ENCODE data around the gene DLG1. TPM values are rescaled to one million over a fixed set of nuclear protein-coding genes. Genes with fewer than 3 reads are reported as not detected.

The DLG1 gene
- total and polyA plus RNA-seq, 4 donors = 12.7 to 51.2 (median 22.3) TPM

- peaks cover 0 to 2% (median 0%) of the 10 kb centered on the region in 4 donors for H3K9me3 ChIP-seq (ENCODE audit: control insufficient read depth in 4 of 4, low read length in 3 of 4)
- peaks cover 0 to 50% (median 31%) of the 10 kb centered on the region in 4 donors for H3K36me3 ChIP-seq (ENCODE audit: control insufficient read depth in 4 of 4, insufficient read depth in 3 of 4, low read depth in 1 of 4, low read length in 3 of 4)
- H3K4me1 ChIP-seq (ENCODE audit: control insufficient read depth in 4 of 4, insufficient read depth in 4 of 4, low read length in 3 of 4) = no peaks in the 10 kb centered on the region
- WGBS = 100% methylated on average over 2 of the region's 2 CpGs
- no peak overlapping the region for H3K4me3 ChIP-seq (ENCODE audit: low read depth in 1 of 3, low read length in 3 of 3)
- no peak for DNase-seq (ENCODE audit: low spot score)
- H3K9ac ChIP-seq (ENCODE audit: low read depth in 1 of 2, low read length in 2 of 2) = no peak overlapping the region
- no peak overlapping the region for H3K27ac ChIP-seq (ENCODE audit: low read depth in 1 of 2, low read length in 2 of 2)
- no peaks in the 10 kb centered on the region for H3K27me3 ChIP-seq (ENCODE audit: control insufficient read depth in 4 of 4, insufficient read depth in 4 of 4, low read length in 3 of 4)
- TF ChIP-seq GABPA (IDR thresholded peaks at IDR 0.05 in 1 of 2, conservative IDR thresholded peaks at IDR 0.05 in 1 of 2) (no peak), NR2F2 (IDR thresholded peaks at IDR 0.05) (no peak), RXRA (IDR thresholded peaks at IDR 0.05) (no peak), TAF1 (conservative IDR thresholded peaks at IDR 0.05) (no peak), FOXA2 (IDR thresholded peaks at IDR 0.05) (no peak), YY1 (IDR thresholded peaks at IDR 0.05) (no peak), ZBTB33 (IDR thresholded peaks at IDR 0.05) (no peak), MAX (IDR thresholded peaks at IDR 0.05) (no peak), FOXA1 (IDR thresholded peaks at IDR 0.05) (no peak), REST (IDR thresholded peaks at IDR 0.05) (no peak), JUND (IDR thresholded peaks at IDR 0.05) (no peak), RAD21 (IDR thresholded peaks at IDR 0.05) (no peak), ATF3 (IDR thresholded peaks at IDR 0.05) (no peak), HNF4A (conservative IDR thresholded peaks at IDR 0.05) (no peak), CTCF (IDR thresholded peaks at IDR 0.05; ENCODE audit: low read depth, low read length, missing input control) (no peak), HNF4G (IDR thresholded peaks at IDR 0.05) (no peak), EGR1 (IDR thresholded peaks at IDR 0.05; ENCODE audit: low read depth in 2 of 2) (no peak), SP1 (IDR thresholded peaks at IDR 0.05) (no peak)
Observed at GRCh38 chr3:197132916-197133530, 165.4 kb downstream of the DLG1 start.

Data from liver (tissue), 9 donors.